ENCODE data around the gene HTR2C. TPM values are rescaled to one million over a fixed set of nuclear protein-coding genes. Genes with fewer than 3 reads are reported as not detected.

Gene HTR2C
- total and polyA plus RNA-seq, 2 donors (not counting 1 experiment from before 2014, with no cell fraction given): not detected

GRCh38 chrX:114774691-114775090 is 190.8 kb downstream of the HTR2C start:
- H3K79me2 ChIP-seq (ENCODE audit: control insufficient read depth, insufficient read depth, low read length): no peaks in the 10 kb centered on the region
- ChIA-PET CTCF (no interaction called here), POLR2A (no interaction called here)
- H3K27ac ChIP-seq (ENCODE audit: low read length in 2 of 2): no peak overlapping the region
- WGBS (ENCODE audit: insufficient coverage): 75% methylated on average over 1 of the region's 1 CpG
- Mint-ChIP-seq H3K4me1 (no peaks in the 10 kb centered on the region), H3K4me3 (no peak overlapping the region), H3K27me3 (no peaks in the 10 kb centered on the region), H3K9me3 (ENCODE audit: insufficient read depth) (no peaks in the 10 kb centered on the region), H3K27ac (no peak overlapping the region)
- H4K20me1 ChIP-seq (ENCODE audit: control insufficient read depth, insufficient read depth, low read length, poor library complexity, severe bottlenecking): no peaks in the 10 kb centered on the region
- no peaks in the 10 kb centered on the region for H3K4me1 ChIP-seq (ENCODE audit: control insufficient read depth in 2 of 2, insufficient read depth in 2 of 2, low read length in 2 of 2)
- no peak overlapping the region for H3K4me3 ChIP-seq (ENCODE audit: control extremely low read depth in 1 of 5, extremely low read depth in 1 of 5, insufficient read depth in 1 of 5, low read depth in 2 of 5, low read length in 4 of 5)
- no peak for ATAC-seq (ENCODE audit: low read depth)
- no peak for TF ChIP-seq EZH2 (IDR thresholded peaks at IDR 0.05; ENCODE audit: borderline replicate concordance, insufficient read depth, low read depth, low read length, poor library complexity, severe bottlenecking)
- TF ChIP-seq, protein P1, sequence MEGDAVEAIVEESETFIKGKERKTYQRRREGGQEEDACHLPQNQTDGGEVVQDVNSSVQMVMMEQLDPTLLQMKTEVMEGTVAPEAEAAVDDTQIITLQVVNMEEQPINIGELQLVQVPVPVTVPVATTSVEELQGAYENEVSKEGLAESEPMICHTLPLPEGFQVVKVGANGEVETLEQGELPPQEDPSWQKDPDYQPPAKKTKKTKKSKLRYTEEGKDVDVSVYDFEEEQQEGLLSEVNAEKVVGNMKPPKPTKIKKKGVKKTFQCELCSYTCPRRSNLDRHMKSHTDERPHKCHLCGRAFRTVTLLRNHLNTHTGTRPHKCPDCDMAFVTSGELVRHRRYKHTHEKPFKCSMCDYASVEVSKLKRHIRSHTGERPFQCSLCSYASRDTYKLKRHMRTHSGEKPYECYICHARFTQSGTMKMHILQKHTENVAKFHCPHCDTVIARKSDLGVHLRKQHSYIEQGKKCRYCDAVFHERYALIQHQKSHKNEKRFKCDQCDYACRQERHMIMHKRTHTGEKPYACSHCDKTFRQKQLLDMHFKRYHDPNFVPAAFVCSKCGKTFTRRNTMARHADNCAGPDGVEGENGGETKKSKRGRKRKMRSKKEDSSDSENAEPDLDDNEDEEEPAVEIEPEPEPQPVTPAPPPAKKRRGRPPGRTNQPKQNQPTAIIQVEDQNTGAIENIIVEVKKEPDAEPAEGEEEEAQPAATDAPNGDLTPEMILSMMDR (IDR thresholded peaks at IDR 0.05): no peak
- intact Hi-C loops (cut with micrococcal nuclease): no loop called here
- no peak overlapping the region for H3K9ac ChIP-seq (ENCODE audit: low read length)
- no peaks in the 10 kb centered on the region for H3K9me3 ChIP-seq (ENCODE audit: control extremely low read depth in 1 of 3, control insufficient read depth in 2 of 3, insufficient read depth in 1 of 3, low read length in 2 of 3)
- no peaks in the 10 kb centered on the region for H3K36me3 ChIP-seq (replicated peaks in 1 of 2; ENCODE audit: control extremely low read depth in 1 of 2, control insufficient read depth in 1 of 2, extremely low read depth in 1 of 2, insufficient read depth in 2 of 2, low read length in 1 of 2)
- no peak overlapping the region for H2AFZ ChIP-seq (ENCODE audit: insufficient read depth, low read depth, low read length, poor library complexity, severe bottlenecking)
- DNase-seq: no peak
- H3K27me3 ChIP-seq (replicated peaks in 1 of 4; ENCODE audit: control extremely low read depth in 1 of 4, control insufficient read depth in 3 of 4, insufficient read depth in 4 of 4, low read length in 3 of 4): no peaks in the 10 kb centered on the region
- H3K4me2 ChIP-seq (replicated peaks; ENCODE audit: low read depth, low read length, poor library complexity, severe bottlenecking): no peak overlapping the region

DNA sequence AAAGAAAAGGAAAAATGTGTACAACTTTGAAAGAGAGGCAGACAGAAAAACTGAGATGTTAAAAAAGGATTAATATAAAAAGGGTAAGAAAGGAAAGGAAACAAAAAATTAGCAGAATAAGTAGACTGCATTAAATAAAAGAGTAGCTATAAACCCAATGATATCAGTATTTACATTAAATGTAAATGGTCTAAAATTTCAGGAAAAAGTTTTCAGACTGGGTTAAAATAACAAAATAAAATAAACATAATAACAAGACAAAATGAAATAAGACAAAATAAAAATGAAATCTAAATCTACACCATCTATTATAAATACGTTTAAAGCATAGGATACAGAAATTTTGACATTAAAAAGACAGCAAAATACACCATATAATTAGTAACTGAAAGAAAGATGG is 199.0 kb downstream of the HTR2C start:
- Histone ChIP-seq H3K36me3 (replicated peaks in 1 of 2; ENCODE audit: control extremely low read depth in 1 of 2, control insufficient read depth in 1 of 2, extremely low read depth in 1 of 2, insufficient read depth in 2 of 2, low read length in 1 of 2) (no peaks in the 10 kb centered on the region), H3K9me3 (ENCODE audit: control extremely low read depth in 1 of 3, control insufficient read depth in 2 of 3, insufficient read depth in 1 of 3, low read length in 2 of 3) (no peaks in the 10 kb centered on the region), H3K9ac (ENCODE audit: low read length) (no peak overlapping the region), H3K27me3 (replicated peaks in 1 of 4; ENCODE audit: control extremely low read depth in 1 of 4, control insufficient read depth in 3 of 4, insufficient read depth in 4 of 4, low read length in 3 of 4) (no peaks in the 10 kb centered on the region), H2AFZ (ENCODE audit: insufficient read depth, low read depth, low read length, poor library complexity, severe bottlenecking) (no peak overlapping the region), H3K4me1 (ENCODE audit: control insufficient read depth in 2 of 2, insufficient read depth in 2 of 2, low read length in 2 of 2) (no peaks in the 10 kb centered on the region), H3K79me2 (ENCODE audit: control insufficient read depth, insufficient read depth, low read length) (no peaks in the 10 kb centered on the region), H3K27ac (ENCODE audit: low read length in 2 of 2) (no peak overlapping the region), H3K4me3 (ENCODE audit: control extremely low read depth in 1 of 5, extremely low read depth in 1 of 5, insufficient read depth in 1 of 5, low read depth in 2 of 5, low read length in 4 of 5) (no peak overlapping the region), H4K20me1 (ENCODE audit: control insufficient read depth, insufficient read depth, low read length, poor library complexity, severe bottlenecking) (no peaks in the 10 kb centered on the region), H3K4me2 (replicated peaks; ENCODE audit: low read depth, low read length, poor library complexity, severe bottlenecking) (no peak overlapping the region)
- no peak overlapping the region for H3K27ac Mint-ChIP-seq
- H3K4me1 Mint-ChIP-seq: no peaks in the 10 kb centered on the region
- DNase-seq (no peak), ATAC-seq (ENCODE audit: low read depth) (no peak)
- H3K9me3 Mint-ChIP-seq (ENCODE audit: insufficient read depth): no peaks in the 10 kb centered on the region
- ChIA-PET CTCF (no interaction called here), POLR2A (no interaction called here)
- H3K27me3 Mint-ChIP-seq: no peaks in the 10 kb centered on the region
- intact Hi-C loops (cut with micrococcal nuclease): no loop called here
- no peak overlapping the region for H3K4me3 Mint-ChIP-seq
- WGBS (ENCODE audit: insufficient coverage): no CpG with 5 or more reads among the region's 1 CpG
- no peak for TF ChIP-seq EZH2 (IDR thresholded peaks at IDR 0.05; ENCODE audit: borderline replicate concordance, insufficient read depth, low read depth, low read length, poor library complexity, severe bottlenecking)
- TF ChIP-seq, protein P1 (IDR thresholded peaks at IDR 0.05): no peak
